B cell (primary cell): ENCODE results near the gene CCR6. TPM values are rescaled to one million over a fixed set of nuclear protein-coding genes. Genes with fewer than 3 reads are reported as not detected.

Experiments used
- ATAC-seq: fragments of 200-7000 bp; cut with Tn5 transposase; one replicate; pipeline ENCODE4 v1.10.0; 2021; ENCODE audit warnings: low read depth, mild to moderate bottlenecking, moderate number of reproducible peaks, moderate library complexity
- CTCF ChIA-PET: fragments of 350-600 bp; sonication (Branson Sonifier 250); formaldehyde crosslinking; loops from one replicate; lab custom pipeline; 2021; ENCODE audit warnings: antibody characterized with exemption, inconsistent platforms; lab: Charles Lee
- POLR2A ChIA-PET: fragments of 350-600 bp; sonication (Branson Sonifier 250); formaldehyde crosslinking; loops from one replicate; lab custom pipeline; 2021; ENCODE audit warnings: antibody characterized with exemption; lab: Charles Lee
- DNase-seq: peaks from one replicate; pipeline ENCODE4 v3.0.0; 2013
- H2AFZ ChIP-seq: 2 replicates; pipeline ENCODE4 v1.6.1; 2012; ENCODE audit warnings: mild to moderate bottlenecking, low read depth, low read length; ENCODE audit not compliant: insufficient read depth, poor library complexity, severe bottlenecking
- H3K27ac ChIP-seq, 2 donors: 1 replicate in 1 of 2; 2 replicates in 1 of 2; pipeline ENCODE4 v1.5.1; 2012 to 2013; ENCODE audit warnings: low read length in 2 of 2, mild to moderate bottlenecking in 2 of 2, moderate library complexity in 1 of 2
- H3K27me3 ChIP-seq, 4 experiments: fragments of 200-600 bp in 1 of 4; sonication (generic) in 1 of 4; replicated peaks in 1 of 4; 1 replicate in 2 of 4; 2 replicates in 2 of 4; pipeline versions ENCODE4 v1.6.1 to v1.7.0; 2013 to 2016; ENCODE audit warnings: low read length in 3 of 4, mild to moderate bottlenecking in 2 of 4, mixed read lengths in 1 of 4, moderate library complexity in 1 of 4; ENCODE audit not compliant: insufficient read depth in 4 of 4, control insufficient read depth in 3 of 4; ENCODE audit errors: control extremely low read depth in 1 of 4
- H3K36me3 ChIP-seq, 2 experiments: replicated peaks in 1 of 2; 1 replicate in 1 of 2; 2 replicates in 1 of 2; pipeline versions ENCODE4 v1.6.1 to v1.7.1; 2013; ENCODE audit warnings: low read length in 1 of 2; ENCODE audit not compliant: insufficient read depth in 2 of 2, control insufficient read depth in 1 of 2; ENCODE audit errors: control extremely low read depth in 1 of 2, extremely low read depth in 1 of 2
- H3K4me1 ChIP-seq, 2 donors: fragments of 200-600 bp in 1 of 2; sonication (generic) in 1 of 2; 1 replicate in 1 of 2; 2 replicates in 1 of 2; pipeline versions ENCODE4 v1.5.1 to v1.6.1; 2013 to 2017; ENCODE audit warnings: low read length in 2 of 2; ENCODE audit not compliant: control insufficient read depth in 2 of 2, insufficient read depth in 2 of 2
- H3K4me2 ChIP-seq: replicated peaks from 2 replicates; pipeline ENCODE3; 2012; ENCODE audit warnings: mild to moderate bottlenecking, low read depth, low read length; ENCODE audit not compliant: poor library complexity, severe bottlenecking
- H3K4me3 ChIP-seq, 5 experiments: fragments of 200-600 bp in 1 of 5; sonication (generic) in 1 of 5; 1 replicate in 3 of 5; 2 replicates in 2 of 5; pipeline versions ENCODE4 v1.5.1 to v1.7.0; 2011 to 2016; ENCODE audit warnings: low read length in 4 of 5, mild to moderate bottlenecking in 4 of 5, low read depth in 2 of 5, control low read depth in 1 of 5, moderate library complexity in 1 of 5; ENCODE audit not compliant: insufficient read depth in 1 of 5; ENCODE audit errors: control extremely low read depth in 1 of 5, extremely low read depth in 1 of 5
- H3K79me2 ChIP-seq: fragments of 200-600 bp; sonication (generic); one replicate; pipeline ENCODE4 v1.6.0; 2016; ENCODE audit warnings: low read length; ENCODE audit not compliant: control insufficient read depth, insufficient read depth
- H3K9ac ChIP-seq: fragments of 200-600 bp; sonication (generic); 2 replicates; pipeline ENCODE4 v1.6.1; 2017; ENCODE audit warnings: mild to moderate bottlenecking, low read length, moderate library complexity
- H3K9me3 ChIP-seq, 3 donors: one replicate each; pipeline versions ENCODE4 v1.6.1 to v1.7.1; 2013; ENCODE audit warnings: low read length in 2 of 3; ENCODE audit not compliant: control insufficient read depth in 2 of 3, insufficient read depth in 1 of 3; ENCODE audit errors: control extremely low read depth in 1 of 3
- H4K20me1 ChIP-seq: 2 replicates; pipeline ENCODE4 v1.6.0; 2012; ENCODE audit warnings: mild to moderate bottlenecking, low read length; ENCODE audit not compliant: insufficient read depth, control insufficient read depth, poor library complexity, severe bottlenecking
- H3K27ac Mint-ChIP-seq: one replicate; pipeline ENCODE4 v1.8.0; 2021; ENCODE audit warnings: mixed read lengths
- H3K27me3 Mint-ChIP-seq: one replicate; pipeline ENCODE4 v1.8.0; 2021; ENCODE audit warnings: mixed read lengths
- H3K4me1 Mint-ChIP-seq: one replicate; pipeline ENCODE4 v1.8.0; 2021; ENCODE audit warnings: mixed read lengths
- H3K4me3 Mint-ChIP-seq: one replicate; pipeline ENCODE4 v1.8.0; 2021; ENCODE audit warnings: mixed read lengths
- H3K9me3 Mint-ChIP-seq: one replicate; pipeline ENCODE4 v1.8.0; 2022; ENCODE audit warnings: mixed read lengths; ENCODE audit not compliant: insufficient read depth
- CTCF ChIP-seq: fragments of 200-600 bp; IDR thresholded peaks from one replicate; pipeline ENCODE4 v1.8.0; 2022; ENCODE audit warnings: antibody characterized with exemption, mild to moderate bottlenecking
- EZH2 ChIP-seq: IDR thresholded peaks from 2 replicates; pipeline ENCODE4 v1.6.1; 2012; ENCODE audit warnings: borderline replicate concordance, low read depth, mild to moderate bottlenecking, moderate library complexity, low read length; ENCODE audit not compliant: insufficient read depth, poor library complexity, severe bottlenecking
- WGBS: methylation state at CpG from one replicate; pipeline ENCODE4 v1.1.5; 2013; ENCODE audit warnings: missing lambda C conversion rate; ENCODE audit not compliant: insufficient coverage; 5-methylcytosine and 5-hydroxymethylcytosine counted together
- intact Hi-C: fragments of 100-400 bp; cut with micrococcal nuclease; formaldehyde crosslinking; loops from one replicate; pipeline ENCODE4 v1.10.0; 2022
- polyA plus RNA-seq: library from polyadenylated mRNA; depleted of rRNA; stranded (reverse); fragments of >200 nt; gene quantifications from 2 replicates; pipeline ENCODE4 v1.2.3, GENCODE V29; 2012
- total RNA-seq, 2 donors: library from RNA; stranded (reverse); fragments of 120-200 nt in 1 of 2; gene quantifications; 1 replicate in 1 of 2; 2 replicates in 1 of 2; pipeline versions ENCODE4 v1.2.3 to v1.2.4, GENCODE V29; 2013 to 2022

The CCR6 gene
- total and polyA plus RNA-seq, 2 donors (not counting 1 experiment from before 2014, with no cell fraction given) = 18.2 to 30.9 TPM

GRCh38 chr6:167118839-167119238 is 4.1 kb upstream of the CCR6 start:
- Histone ChIP-seq H3K4me3 (peak overlapping the region in 3 of 5 experiments; percentile 15 to 88 (median 18)), H3K36me3 (peaks cover 0 to 18% of the 10 kb centered on the region in 2 experiments), H3K27ac (peak overlapping the region; percentile 97 to 98), H2AFZ (no peak overlapping the region), H3K9me3 (peaks cover 0 to 4% (median 0%) of the 10 kb centered on the region in 3 donors), H3K79me2 (peaks cover 85% of the 10 kb centered on the region), H3K9ac (peak overlapping the region; percentile 92), H3K4me1 (peaks cover 79 to 93% of the 10 kb centered on the region in 2 donors), H3K27me3 (no peaks in the 10 kb centered on the region), H3K4me2 (peak overlapping the region; percentile 79), H4K20me1 (no peaks in the 10 kb centered on the region)
- intact Hi-C loops = loop anchor here (2.0 kb wide), 1 partner anchor 120 kb away; the partner anchor contains the start of gene CEP43
- ATAC-seq = no peak
- no peak for TF ChIP-seq CTCF
- no peak for TF ChIP-seq EZH2
- no peaks in the 10 kb centered on the region for H3K9me3 Mint-ChIP-seq
- H3K27me3 Mint-ChIP-seq = no peaks in the 10 kb centered on the region
- peak overlapping the region; percentile 96 for H3K4me3 Mint-ChIP-seq
- H3K27ac Mint-ChIP-seq = peak overlapping the region; percentile 100
- 19% methylated on average over 8 of the region's 12 CpGs for WGBS
- no peak for DNase-seq
- ChIA-PET POLR2A (interaction anchor here (0.7 to 14.2 kb wide), 4 partner anchors 11 to 34 kb away, joined by 3 to 432 read pairs (median 4); no protein-coding TSS in a partner anchor), CTCF (interaction anchor here (0.8 to 22.6 kb wide), 6 partner anchors 9 to 71 kb away, joined by 3 to 437 read pairs (median 8); no protein-coding TSS in a partner anchor)
- peaks cover 88% of the 10 kb centered on the region for H3K4me1 Mint-ChIP-seq
